ENCODE results near the gene RGP1. TPM values are rescaled to one million over a fixed set of nuclear protein-coding genes. Genes with fewer than 3 reads are reported as not detected.

The RGP1 gene
- total RNA-seq, 1 donor from 2014 or later, result 27.2 TPM

- peaks cover 92% of the 10 kb centered on the region for H3K36me3 ChIP-seq (ENCODE audit: insufficient read depth, low read length)
- peaks cover 12% of the 10 kb centered on the region for H3K4me1 Mint-ChIP-seq (ENCODE audit: low read depth, unreplicated experiment)
- H3K36me3 Mint-ChIP-seq (ENCODE audit: low read depth, unreplicated experiment), result peaks cover 36% of the 10 kb centered on the region
These were observed 32.9 kb upstream of the RGP1 start for GRCh38 chr9:35716230-35716629.

GRCh38 chr9:35717132-35717870, 31.8 kb upstream of the RGP1 start:
- Histone ChIP-seq H3K36me3 (ENCODE audit: insufficient read depth, low read length) (peaks cover 94% of the 10 kb centered on the region), H3K9ac (ENCODE audit: low read length) (no peak overlapping the region), H3K9me3 (ENCODE audit: insufficient read depth, low read depth, low read length) (no peaks in the 10 kb centered on the region), H3K4me1 (ENCODE audit: insufficient read depth, low read length) (no peaks in the 10 kb centered on the region), H3K79me2 (ENCODE audit: insufficient read depth, low read length) (peaks cover 87% of the 10 kb centered on the region), H2AFZ (ENCODE audit: low read depth, low read length) (no peak overlapping the region), H3K4me3 (ENCODE audit: insufficient read depth, low read depth, low read length) (no peak overlapping the region), H3K27me3 (ENCODE audit: insufficient read depth, low read length) (no peaks in the 10 kb centered on the region), H3K27ac (ENCODE audit: low read depth, low read length) (no peak overlapping the region), H4K20me1 (ENCODE audit: insufficient read depth, low read length) (peaks cover 98% of the 10 kb centered on the region), H3K4me2 (ENCODE audit: low read length) (no peak overlapping the region)
- H3K9me3 Mint-ChIP-seq (ENCODE audit: unreplicated experiment), result no peaks in the 10 kb centered on the region
- DNase-seq (ENCODE audit: low read depth), result no peak
- H3K4me3 Mint-ChIP-seq (ENCODE audit: unreplicated experiment), result no peak overlapping the region
- FAIRE-seq, result no peak
- H3K27me3 Mint-ChIP-seq (ENCODE audit: low read depth, unreplicated experiment), result no peaks in the 10 kb centered on the region
- peaks cover 12% of the 10 kb centered on the region for H3K4me1 Mint-ChIP-seq (ENCODE audit: low read depth, unreplicated experiment)
- TF ChIP-seq EZH2 (IDR thresholded peaks at IDR 0.05; ENCODE audit: insufficient read depth, low read length) (no peak), CTCF (IDR thresholded peaks at IDR 0.05; ENCODE audit: insufficient read depth, low read depth, low read length) (no peak)
- no peak overlapping the region for H3K27ac Mint-ChIP-seq (ENCODE audit: unreplicated experiment)
- H3K36me3 Mint-ChIP-seq (ENCODE audit: low read depth, unreplicated experiment), result peaks cover 43% of the 10 kb centered on the region

More at GRCh38 chr9:35716230-35716629, 32.9 kb upstream of the RGP1 start:
- H3K79me2 ChIP-seq (ENCODE audit: insufficient read depth, low read length), result peaks cover 85% of the 10 kb centered on the region
- H2AFZ ChIP-seq (ENCODE audit: low read depth, low read length), result no peak overlapping the region
- FAIRE-seq (no peak), DNase-seq (ENCODE audit: low read depth) (no peak)
- no peaks in the 10 kb centered on the region for H3K4me1 ChIP-seq (ENCODE audit: insufficient read depth, low read length)
- no peaks in the 10 kb centered on the region for H3K9me3 ChIP-seq (ENCODE audit: insufficient read depth, low read depth, low read length)
- H4K20me1 ChIP-seq (ENCODE audit: insufficient read depth, low read length), result peaks cover 98% of the 10 kb centered on the region
- H3K9me3 Mint-ChIP-seq (ENCODE audit: unreplicated experiment), result no peaks in the 10 kb centered on the region
- H3K27me3 ChIP-seq (ENCODE audit: insufficient read depth, low read length), result no peaks in the 10 kb centered on the region
- no peak overlapping the region for H3K9ac ChIP-seq (ENCODE audit: low read length)
- no peak overlapping the region for H3K4me3 ChIP-seq (ENCODE audit: insufficient read depth, low read depth, low read length)
- no peak overlapping the region for H3K27ac ChIP-seq (ENCODE audit: low read depth, low read length)
- H3K27ac Mint-ChIP-seq (ENCODE audit: unreplicated experiment), result peak overlapping the region; percentile 85
- H3K4me3 Mint-ChIP-seq (ENCODE audit: unreplicated experiment), result peak overlapping the region; percentile 54
- H3K4me2 ChIP-seq (ENCODE audit: low read length), result no peak overlapping the region
- no peak for TF ChIP-seq CTCF (IDR thresholded peaks at IDR 0.05; ENCODE audit: insufficient read depth, low read depth, low read length)
- no peak for TF ChIP-seq EZH2 (IDR thresholded peaks at IDR 0.05; ENCODE audit: insufficient read depth, low read length)
- H3K27me3 Mint-ChIP-seq (ENCODE audit: low read depth, unreplicated experiment), result no peaks in the 10 kb centered on the region

Data from astrocyte (in vitro differentiated cells and primary cell).